Activated CD4-positive, alpha-beta memory T cell treated with anti-CD3 and anti-CD28 coated beads for 36 hours (primary cell): ENCODE data around the gene NXN. TPM values are rescaled to one million over a fixed set of nuclear protein-coding genes. Genes with fewer than 3 reads are reported as not detected.
"Not testable (repeated sequence)": the region's sequence is repeated elsewhere in the genome, so short reads cannot be mapped to it uniquely, and the experiment has no call there.

Source experiments
- CTCF ChIA-PET: fragments of 350-600 bp; sonication (Branson Sonifier 250); formaldehyde crosslinking; loops from one replicate; lab custom pipeline; 2021; ENCODE audit warnings: antibody characterized with exemption, inconsistent platforms; lab: Charles Lee
- POLR2A ChIA-PET: fragments of 350-600 bp; sonication (Branson Sonifier 250); formaldehyde crosslinking; loops from one replicate; lab custom pipeline; 2021; ENCODE audit warnings: antibody characterized with exemption; lab: Charles Lee
- DNase-seq: peaks from one replicate; pipeline ENCODE4 v3.0.0-alpha.2; 2020
- H3K27ac Mint-ChIP-seq: one replicate; pipeline ENCODE4 v1.8.0; 2021; ENCODE audit warnings: mixed read lengths
- H3K27me3 Mint-ChIP-seq: one replicate; pipeline ENCODE4 v1.8.0; 2021; ENCODE audit warnings: mixed read lengths
- H3K36me3 Mint-ChIP-seq: one replicate; pipeline ENCODE4 v1.8.0; 2021; ENCODE audit warnings: mixed read lengths
- H3K4me1 Mint-ChIP-seq: one replicate; pipeline ENCODE4 v1.8.0; 2021; ENCODE audit warnings: low read depth, mixed read lengths
- H3K4me3 Mint-ChIP-seq: one replicate; pipeline ENCODE4 v1.8.0; 2021; ENCODE audit warnings: mild to moderate bottlenecking, mixed read lengths
- H3K9me3 Mint-ChIP-seq: one replicate; pipeline ENCODE4 v1.8.0; 2021; ENCODE audit warnings: mixed read lengths
- intact Hi-C: fragments of 100-400 bp; cut with micrococcal nuclease; formaldehyde crosslinking; loops from one replicate; pipeline ENCODE4 v1.15.1; 2023
- total RNA-seq, 2 experiments: library from RNA; stranded (reverse); gene quantifications; one replicate each; pipeline ENCODE4 v1.2.3, GENCODE V29; 2021

The NXN gene
- total RNA-seq, 2 experiments from 2014 or later: 0.31 to 0.33 TPM

DNA sequence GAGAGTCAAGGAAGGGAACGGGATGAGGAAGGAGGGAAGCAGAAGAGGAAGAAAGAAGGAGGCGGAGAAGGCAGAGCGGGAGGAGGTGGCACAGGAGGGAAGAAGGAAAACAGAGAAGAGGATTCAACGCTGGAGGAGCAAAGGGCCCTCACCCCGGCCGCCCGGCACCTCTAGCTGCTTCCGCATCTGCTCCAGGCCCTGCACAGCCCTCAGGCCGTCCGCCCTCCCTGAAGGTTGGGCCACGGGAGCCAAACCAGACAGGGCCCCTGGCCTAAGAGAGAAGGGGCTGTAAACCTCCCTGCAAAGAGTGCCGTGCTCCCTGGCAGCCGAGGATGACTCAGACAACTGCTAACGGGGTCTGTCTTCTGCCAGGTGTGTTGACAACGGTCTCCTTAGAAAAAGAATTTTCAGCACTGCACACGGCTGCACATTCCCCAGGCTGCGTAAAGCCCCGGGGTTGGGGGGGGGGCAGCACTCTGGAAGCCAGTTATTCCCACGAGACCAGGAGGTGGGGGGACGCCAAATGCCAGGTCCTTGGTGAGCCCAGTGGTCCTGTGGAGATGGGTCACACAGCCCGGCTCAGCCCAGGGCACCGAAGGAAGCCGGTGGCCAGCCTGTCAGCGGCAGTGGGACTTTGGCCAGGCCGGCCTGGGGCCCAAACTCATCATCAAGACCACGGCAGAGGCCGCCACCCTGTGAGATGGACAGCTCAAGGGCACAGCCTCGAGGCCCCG lies 168.4 kb downstream of the NXN start:
- peaks cover 4% of the 10 kb centered on the region for H3K27me3 Mint-ChIP-seq
- ChIA-PET POLR2A (no interaction called here), CTCF (no interaction called here)
- H3K36me3 Mint-ChIP-seq: no peaks in the 10 kb centered on the region
- H3K27ac Mint-ChIP-seq: no peak overlapping the region
- H3K9me3 Mint-ChIP-seq: no peaks in the 10 kb centered on the region
- no peak for DNase-seq
- no peaks in the 10 kb centered on the region for H3K4me1 Mint-ChIP-seq
- intact Hi-C loops: no loop called here
- H3K4me3 Mint-ChIP-seq: no peak overlapping the region

DNA sequence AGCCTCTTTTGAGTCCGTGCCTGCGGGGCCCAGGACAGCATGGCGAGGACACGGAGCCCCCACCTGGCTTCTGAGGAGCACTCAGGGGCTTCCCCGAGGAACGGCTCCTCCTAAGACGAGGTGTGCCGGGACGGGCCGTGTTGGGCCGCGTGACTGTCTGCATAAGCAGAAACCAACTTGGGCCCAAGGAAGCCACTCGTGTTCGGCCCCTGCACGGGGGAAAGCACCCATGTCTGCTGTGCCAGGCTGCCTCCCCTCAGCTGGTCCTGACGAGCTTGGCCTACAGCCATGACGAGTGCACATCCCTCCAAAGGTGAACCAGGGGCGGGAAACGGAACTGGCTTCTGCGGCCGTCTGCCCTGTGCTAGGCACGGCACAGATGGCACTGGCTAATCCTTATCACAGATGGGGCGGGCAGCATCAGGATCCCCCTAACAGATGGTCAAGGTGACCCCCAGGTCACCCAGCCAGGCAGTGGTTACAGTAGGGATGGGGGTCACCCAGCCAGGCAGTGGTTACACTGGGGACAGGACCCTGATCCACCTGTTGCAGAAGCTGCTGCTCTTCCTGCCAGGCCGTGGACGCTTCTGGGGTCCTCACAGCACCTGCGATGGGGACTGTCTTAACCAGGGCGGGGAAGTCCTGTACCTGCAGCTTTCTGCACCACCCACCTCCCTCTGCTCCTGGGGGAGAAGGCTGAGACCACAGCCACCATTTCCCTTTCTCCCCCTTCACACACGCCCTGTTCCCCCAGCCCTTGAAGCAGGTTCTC lies 171.9 kb downstream of the NXN start:
- no peak for DNase-seq
- intact Hi-C loops: no loop called here
- CTCF ChIA-PET: no interaction called here
- no peaks in the 10 kb centered on the region for H3K4me1 Mint-ChIP-seq
- no peak overlapping the region for H3K4me3 Mint-ChIP-seq
- H3K36me3 Mint-ChIP-seq: no peaks in the 10 kb centered on the region
- H3K9me3 Mint-ChIP-seq: no peaks in the 10 kb centered on the region
- POLR2A ChIA-PET: no interaction called here
- no peak overlapping the region for H3K27ac Mint-ChIP-seq
- H3K27me3 Mint-ChIP-seq: peaks cover 2% of the 10 kb centered on the region

GRCh38 chr17:806781-807522 lies 172.6 kb downstream of the NXN start:
- POLR2A ChIA-PET: no interaction called here

GRCh38 chr17:806346-806745 lies 173.2 kb downstream of the NXN start:
- Mint-ChIP-seq H3K4me1 (no peaks in the 10 kb centered on the region), H3K27ac (no peak overlapping the region), H3K9me3 (no peaks in the 10 kb centered on the region), H3K4me3 (no peak overlapping the region), H3K36me3 (no peaks in the 10 kb centered on the region), H3K27me3 (no peaks in the 10 kb centered on the region)
- no peak for DNase-seq
- POLR2A ChIA-PET: no interaction called here
- intact Hi-C loops: no loop called here
- CTCF ChIA-PET: interaction anchor here (0.7 kb wide), 1 partner anchor 195 kb away, joined by 3 read pairs; no protein-coding TSS in a partner anchor

More at GRCh38 chr17:806781-807522, 172.6 kb downstream of the NXN start:
- CTCF ChIA-PET: no interaction called here
- Mint-ChIP-seq H3K27ac (no peak overlapping the region), H3K27me3 (no peaks in the 10 kb centered on the region), H3K36me3 (no peaks in the 10 kb centered on the region), H3K4me1 (no peaks in the 10 kb centered on the region), H3K9me3 (no peaks in the 10 kb centered on the region), H3K4me3 (no peak overlapping the region)
- no peak for DNase-seq
- intact Hi-C loops: no loop called here

- H3K27ac Mint-ChIP-seq, H3K36me3 Mint-ChIP-seq, H3K27me3 Mint-ChIP-seq, DNase-seq, H3K4me1 Mint-ChIP-seq, intact Hi-C loops, H3K9me3 Mint-ChIP-seq, POLR2A ChIA-PET, H3K4me3 Mint-ChIP-seq: not testable (repeated sequence)
- CTCF ChIA-PET: interaction anchor here (0.7 kb wide), 1 partner anchor 195 kb away, joined by 3 read pairs; no protein-coding TSS in a partner anchor
Measured at GRCh38 chr17:805886-806285, 173.7 kb downstream of the NXN start.

DNA sequence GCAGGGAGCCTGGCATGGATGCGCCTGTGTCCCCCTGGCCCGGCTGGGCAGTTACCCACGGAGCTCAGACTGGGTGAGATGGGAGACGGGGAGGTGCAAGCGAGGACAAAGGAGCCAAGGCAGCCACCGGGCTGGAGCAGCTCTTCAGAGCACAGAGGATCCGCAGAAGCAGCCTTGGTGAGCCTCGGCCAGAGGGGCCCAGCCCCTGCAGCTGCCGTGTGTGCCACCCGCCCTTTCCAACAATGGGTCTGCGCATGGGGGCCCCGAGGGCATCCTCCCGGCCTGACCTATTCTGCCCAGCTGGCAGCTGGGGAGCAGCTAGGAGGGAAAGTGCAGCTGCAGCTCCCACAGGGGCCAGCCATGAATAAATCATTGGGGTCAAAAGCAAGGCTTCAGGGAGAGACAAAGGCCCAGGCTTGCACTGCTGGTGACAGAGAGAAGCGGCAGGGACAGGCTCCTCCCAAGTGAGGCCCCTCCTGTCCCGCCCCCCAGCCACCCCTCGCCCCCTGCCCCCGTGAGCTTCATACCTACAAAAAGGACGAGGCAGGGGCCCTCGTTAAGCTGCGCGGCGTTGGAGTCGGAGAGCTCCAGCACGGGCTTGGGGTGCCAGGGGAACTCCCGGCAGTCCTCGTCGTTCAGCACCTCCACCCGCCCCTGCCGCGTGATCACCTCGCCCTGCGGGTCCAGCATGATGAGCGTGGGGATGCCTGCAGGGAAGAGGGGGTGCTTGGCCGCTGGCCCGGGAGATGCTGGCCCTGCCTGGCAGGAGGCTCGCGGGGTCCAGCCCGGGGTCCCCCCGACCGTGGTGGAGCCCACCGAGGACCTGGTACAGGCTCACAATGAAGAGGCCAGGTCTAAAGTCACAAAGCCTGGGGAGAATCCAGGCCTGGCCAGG lies 174.8 kb downstream of the NXN start:
- ChIA-PET CTCF (no interaction called here), POLR2A (no interaction called here)
- no peak for DNase-seq
- Mint-ChIP-seq H3K36me3 (no peaks in the 10 kb centered on the region), H3K4me1 (no peaks in the 10 kb centered on the region), H3K27ac (no peak overlapping the region), H3K9me3 (no peaks in the 10 kb centered on the region), H3K4me3 (no peak overlapping the region), H3K27me3 (no peaks in the 10 kb centered on the region)
- intact Hi-C loops: no loop called here

DNA sequence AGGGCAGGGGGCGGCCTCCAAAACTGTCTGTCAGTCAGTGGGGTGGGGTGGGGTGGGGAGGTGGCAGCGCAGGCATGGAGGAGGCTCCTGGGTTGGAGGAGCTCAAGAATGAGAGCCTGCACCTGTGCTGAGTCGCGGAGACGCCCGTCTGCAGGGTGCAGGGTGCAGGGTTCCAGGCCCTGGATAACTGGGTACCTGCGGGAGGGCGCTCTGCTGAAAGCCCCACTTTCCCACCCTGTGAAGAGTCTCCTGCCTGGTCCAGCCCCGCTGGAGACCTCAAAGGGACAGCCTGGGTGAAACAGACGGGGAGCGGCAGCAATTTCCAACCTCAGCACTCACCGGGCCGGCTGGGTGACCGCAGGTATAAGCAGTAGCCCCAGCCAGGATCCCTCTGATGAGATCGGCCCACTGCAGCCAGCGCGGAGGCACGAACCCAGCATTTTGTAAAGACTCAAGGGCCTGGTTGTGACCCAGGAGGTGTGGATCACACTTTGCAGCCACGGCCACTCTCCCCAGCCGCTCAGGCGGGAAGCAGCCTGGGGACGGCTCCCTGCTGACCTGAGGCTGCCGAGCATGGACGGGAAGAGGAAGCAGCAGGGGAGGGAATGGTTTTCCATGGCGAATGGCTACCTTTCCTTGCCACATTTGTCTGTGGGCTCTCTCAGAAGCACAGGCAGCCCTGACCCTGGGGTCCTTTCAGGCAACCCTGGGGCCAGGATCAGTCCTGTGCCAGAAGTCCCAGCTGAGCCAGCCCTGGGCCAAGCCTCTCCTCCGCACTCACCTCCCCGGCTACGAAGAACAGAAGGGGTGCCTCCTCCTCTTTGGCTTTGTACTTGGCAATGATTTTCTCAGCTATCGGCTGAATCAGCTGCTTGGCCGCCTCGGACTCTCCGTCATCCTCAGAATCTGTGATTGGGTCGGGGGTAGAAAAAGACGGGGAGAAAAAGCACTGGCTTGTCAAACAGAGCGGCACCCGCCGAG lies 176.4 kb downstream of the NXN start:
- ChIA-PET POLR2A (interaction anchor here (0.6 kb wide), 1 partner anchor 398 kb away, joined by 3 read pairs; no protein-coding TSS in a partner anchor), CTCF (no interaction called here)
- H3K4me3 Mint-ChIP-seq: no peak overlapping the region
- intact Hi-C loops: no loop called here
- H3K9me3 Mint-ChIP-seq: no peaks in the 10 kb centered on the region
- no peak overlapping the region for H3K27ac Mint-ChIP-seq
- no peak for DNase-seq
- no peaks in the 10 kb centered on the region for H3K4me1 Mint-ChIP-seq
- H3K27me3 Mint-ChIP-seq: no peaks in the 10 kb centered on the region
- no peaks in the 10 kb centered on the region for H3K36me3 Mint-ChIP-seq

- no peaks in the 10 kb centered on the region for H3K4me1 Mint-ChIP-seq
- no peak overlapping the region for H3K27ac Mint-ChIP-seq
- no peak overlapping the region for H3K4me3 Mint-ChIP-seq
- no peaks in the 10 kb centered on the region for H3K36me3 Mint-ChIP-seq
- intact Hi-C loops: no loop called here
- POLR2A ChIA-PET: no interaction called here
- H3K9me3 Mint-ChIP-seq: no peaks in the 10 kb centered on the region
- no peaks in the 10 kb centered on the region for H3K27me3 Mint-ChIP-seq
- no peak for DNase-seq
- CTCF ChIA-PET: no interaction called here
Measured at GRCh38 chr17:802481-802880, 177.1 kb downstream of the NXN start.

- no peak overlapping the region for H3K4me3 Mint-ChIP-seq
- intact Hi-C loops: no loop called here
- H3K27me3 Mint-ChIP-seq: no peaks in the 10 kb centered on the region
- no peaks in the 10 kb centered on the region for H3K36me3 Mint-ChIP-seq
- POLR2A ChIA-PET: no interaction called here
- no peak for DNase-seq
- H3K9me3 Mint-ChIP-seq: no peaks in the 10 kb centered on the region
- H3K4me1 Mint-ChIP-seq: no peaks in the 10 kb centered on the region
- CTCF ChIA-PET: interaction anchor here (0.5 kb wide), 1 partner anchor 174 kb away, joined by 3 read pairs; no protein-coding TSS in a partner anchor
- H3K27ac Mint-ChIP-seq: no peak overlapping the region
Measured at GRCh38 chr17:801660-802059, 177.9 kb downstream of the NXN start.

DNA sequence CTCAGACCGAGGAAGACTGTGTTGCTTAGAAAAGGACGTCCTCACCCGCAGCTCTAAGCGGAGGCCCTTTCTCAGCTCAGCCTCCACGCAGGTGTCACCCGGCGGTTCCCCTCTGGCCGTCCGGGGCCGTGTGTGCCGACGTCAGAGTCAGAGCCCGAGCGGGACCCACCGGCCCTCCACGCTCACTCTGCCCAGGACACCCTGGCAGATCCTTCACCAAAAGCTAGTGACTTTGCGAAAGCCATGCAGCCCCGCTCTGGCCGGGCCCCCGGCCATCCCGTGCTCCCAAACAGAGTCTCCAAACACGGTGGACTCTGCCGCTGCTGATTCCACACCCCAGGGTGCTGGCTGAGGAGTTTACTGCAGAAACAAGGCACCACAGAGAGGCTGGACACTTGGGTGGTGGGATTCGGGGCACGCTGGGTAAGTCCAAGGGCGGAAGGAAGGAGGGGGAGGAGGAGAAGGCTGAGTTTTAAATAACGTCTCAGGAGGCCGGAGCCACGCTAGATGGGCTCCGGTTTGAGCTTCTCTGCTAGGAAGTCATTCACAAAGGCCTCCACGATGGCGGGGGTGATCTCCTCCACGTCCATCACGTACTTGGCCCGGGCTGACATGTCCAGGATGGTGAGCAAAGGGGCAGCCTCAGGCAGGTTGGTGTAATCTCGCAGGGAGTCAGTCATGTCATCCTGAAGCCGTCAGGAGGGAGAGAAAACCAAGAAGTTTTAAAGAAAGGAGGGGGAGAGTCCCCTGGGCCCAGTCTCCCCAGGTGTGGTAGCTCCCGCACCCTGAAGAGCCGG lies 178.9 kb downstream of the NXN start:
- POLR2A ChIA-PET: no interaction called here

More for the DNA sequence above, 178.9 kb downstream of the NXN start:
- Mint-ChIP-seq H3K27me3 (no peaks in the 10 kb centered on the region), H3K4me1 (no peaks in the 10 kb centered on the region), H3K36me3 (no peaks in the 10 kb centered on the region), H3K4me3 (no peak overlapping the region), H3K9me3 (no peaks in the 10 kb centered on the region), H3K27ac (no peak overlapping the region)
- DNase-seq: no peak
- intact Hi-C loops: no loop called here
- CTCF ChIA-PET: interaction anchor here (1.1 kb wide), 1 partner anchor 180 kb away, joined by 4 read pairs; no protein-coding TSS in a partner anchor
